ENCODE results near the gene FAR2.

GRCh38 chr12:29306266-29306665, 157.2 kb downstream of the FAR2 start:
- TF ChIP-seq, protein P1, sequence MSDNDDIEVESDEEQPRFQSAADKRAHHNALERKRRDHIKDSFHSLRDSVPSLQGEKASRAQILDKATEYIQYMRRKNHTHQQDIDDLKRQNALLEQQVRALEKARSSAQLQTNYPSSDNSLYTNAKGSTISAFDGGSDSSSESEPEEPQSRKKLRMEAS (IDR thresholded peaks at IDR 0.05): no peak
- TF ChIP-seq RAD21 (IDR thresholded peaks at IDR 0.05; ENCODE audit: low read depth) (no peak), TAF1 (IDR thresholded peaks at IDR 0.05; ENCODE audit: low read depth) (no peak), YY1 (IDR thresholded peaks at IDR 0.05; ENCODE audit: low read depth) (no peak), CREB1 (IDR thresholded peaks at IDR 0.05; ENCODE audit: low read depth) (no peak), TEAD4 (IDR thresholded peaks at IDR 0.05) (no peak), NFIC (IDR thresholded peaks at IDR 0.05) (no peak), FOXM1 (IDR thresholded peaks at IDR 0.05; ENCODE audit: borderline replicate concordance, low read depth) (no peak), EGR1 (IDR thresholded peaks at IDR 0.05) (no peak)
